GM13977 (cell line): ENCODE measurements around the gene DEPP1.

ENCODE experiments used
- DNase-seq: peaks from one replicate; pipeline ENCODE4 v3.0.0; 2012; ENCODE audit warnings: low spot score
- CTCF ChIP-seq: IDR thresholded peaks from 2 replicates; pipeline ENCODE4 v1.5.1; 2012; ENCODE audit warnings: mild to moderate bottlenecking, control low read depth; ENCODE audit not compliant: insufficient read depth; ENCODE audit errors: extremely low read depth, missing control alignments
- in situ Hi-C: fragments of 300-500 bp; cut with MboI; formaldehyde crosslinking; loops from one replicate; pipeline ENCODE4 v1.12.0; 2022; ENCODE audit warnings: low sequenced_read_pairs, low pct_unique_long_range_greater_than_20kb, mixed read lengths, inconsistent platforms; ENCODE audit not compliant: unreplicated experiment

Gene DEPP1

DNA sequence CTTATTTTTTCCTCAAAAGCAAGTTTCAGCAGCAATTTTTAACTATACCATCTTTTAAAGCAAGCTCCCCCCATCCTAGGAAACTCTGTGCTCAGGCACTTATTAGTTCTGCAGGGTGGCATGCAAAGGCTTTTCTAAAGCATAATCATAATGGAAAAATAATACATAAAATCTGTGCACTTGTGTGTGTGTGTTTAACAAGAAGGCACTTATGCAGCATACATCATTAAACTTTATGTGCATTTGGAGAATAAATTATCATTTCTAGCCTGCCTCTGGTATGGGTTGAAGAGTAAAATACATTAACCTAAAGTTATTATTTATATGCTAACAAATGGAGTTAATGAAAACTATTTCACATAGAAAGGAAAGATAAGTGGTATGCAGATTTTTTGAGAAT lies 24.6 kb downstream of the DEPP1 start:
- DNase-seq, result no peak
- in situ Hi-C loops, result no loop called here

GRCh38 chr10:44952779-44953231 lies 25.8 kb downstream of the DEPP1 start:
- in situ Hi-C loops, result no loop called here
- no peak for TF ChIP-seq CTCF
- no peak for DNase-seq

More for the DNA sequence above, 24.6 kb downstream of the DEPP1 start:
- TF ChIP-seq CTCF, result no peak

- TF ChIP-seq CTCF, result no peak
- DNase-seq, result no peak
- in situ Hi-C loops, result no loop called here
Measured at GRCh38 chr10:44951576-44952226, 26.9 kb downstream of the DEPP1 start.

DNA sequence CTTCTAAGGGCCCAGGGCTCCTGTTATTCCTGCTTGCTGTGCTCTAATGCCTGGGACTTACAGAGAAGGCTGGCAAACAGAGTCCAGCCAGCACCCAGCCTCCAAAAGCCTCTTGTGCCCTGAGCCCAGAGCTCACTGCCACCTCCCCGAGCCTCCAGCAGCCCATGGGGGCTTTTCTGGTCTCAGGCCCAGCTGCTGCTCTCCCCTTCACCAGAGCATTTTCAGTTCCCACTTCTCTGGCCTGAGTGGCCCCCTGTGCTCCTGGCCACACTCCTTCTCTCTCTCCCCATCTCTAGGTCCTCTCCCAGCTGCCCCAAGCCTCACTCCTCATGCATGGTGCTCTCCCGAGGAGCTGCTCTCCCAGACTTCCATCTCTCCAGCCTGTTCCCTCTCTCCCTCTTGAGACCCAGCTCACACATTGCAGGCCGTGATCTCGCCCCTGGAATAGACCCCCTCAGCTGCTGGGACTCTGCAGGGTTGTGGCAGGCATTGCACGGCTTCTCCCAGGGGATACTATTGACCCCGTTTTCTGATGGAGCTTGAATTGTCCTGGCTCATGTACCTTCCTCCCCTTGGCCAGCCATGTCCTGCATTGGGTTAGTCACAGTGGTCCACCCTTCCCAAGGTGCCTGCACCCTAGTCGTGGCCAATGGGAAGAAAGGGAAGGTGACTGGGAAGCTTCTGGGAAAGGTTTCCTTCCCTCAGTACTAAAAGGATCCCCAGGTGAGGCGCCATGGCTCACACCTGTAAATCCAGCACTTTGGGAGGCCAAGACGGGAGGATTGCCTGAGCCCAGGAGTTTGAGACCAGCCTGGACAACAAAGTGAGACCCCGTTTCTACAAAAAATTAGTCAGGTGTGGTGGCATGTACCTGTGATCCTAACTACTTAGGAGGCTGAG lies 28.0 kb downstream of the DEPP1 start:
- no peak for TF ChIP-seq CTCF
- in situ Hi-C loops, result no loop called here
- DNase-seq, result no peak

GRCh38 chr10:44949915-44950314 lies 28.7 kb downstream of the DEPP1 start:
- DNase-seq, result no peak
- in situ Hi-C loops, result no loop called here
- no peak for TF ChIP-seq CTCF

GRCh38 chr10:44949127-44949802 lies 29.3 kb downstream of the DEPP1 start:
- TF ChIP-seq CTCF, result no peak
- DNase-seq, result no peak
- in situ Hi-C loops, result no loop called here
